DMS53 treated with DMSO at 0.1 percent for 48 hours (cell line): ENCODE data around the gene SHISAL1.
"Not testable (repeated sequence)": the region's sequence is repeated elsewhere in the genome, so short reads cannot be mapped to it uniquely, and the experiment has no call there.

Experiments
- DNase-seq: peaks from one replicate; lab custom pipeline; 2025; ENCODE audit not compliant: unreplicated experiment; lab: John Stamatoyannopoulos, UW

SHISAL1 gene

DNA sequence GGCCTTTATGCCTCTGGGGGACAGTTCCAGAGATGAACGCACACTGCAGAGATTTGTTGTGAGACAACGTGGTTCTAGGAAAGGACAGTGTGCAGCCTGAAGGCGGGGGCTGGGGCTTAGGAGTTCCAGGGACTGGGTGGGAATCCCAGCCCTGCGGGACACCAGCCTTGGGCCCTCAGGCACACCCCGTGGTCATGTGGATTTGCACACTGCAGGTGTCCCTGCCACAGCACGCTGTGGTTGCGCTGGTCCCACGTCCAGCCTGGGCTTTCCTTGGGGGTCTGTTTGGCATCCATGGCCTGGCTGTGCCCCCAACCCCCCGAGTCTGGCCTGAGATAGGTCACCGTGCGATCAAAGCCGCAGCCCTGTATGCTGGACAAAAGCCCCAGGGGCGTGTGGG, 7.3 kb downstream of the SHISAL1 start:
- no peak for DNase-seq

DNA sequence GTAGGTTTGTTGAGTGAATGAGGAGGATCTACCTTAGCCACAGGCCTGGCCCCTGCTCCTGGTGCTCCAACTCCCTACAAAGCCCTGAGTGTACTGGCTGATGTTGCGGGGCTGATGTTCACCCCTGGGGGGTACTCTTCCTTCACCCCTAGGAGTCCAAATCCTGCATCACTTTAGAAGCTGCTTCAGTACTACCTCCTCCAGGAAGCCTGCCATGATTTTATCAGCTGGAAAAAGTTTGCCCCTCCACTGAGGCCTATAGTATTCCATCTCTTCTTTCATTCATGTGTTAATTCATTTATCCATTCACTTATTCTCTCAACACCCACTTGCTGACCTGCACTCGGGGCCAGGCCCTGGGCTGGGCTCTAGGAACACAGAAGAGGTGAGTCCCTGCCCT, 7.8 kb downstream of the SHISAL1 start:
- DNase-seq: no peak

DNA sequence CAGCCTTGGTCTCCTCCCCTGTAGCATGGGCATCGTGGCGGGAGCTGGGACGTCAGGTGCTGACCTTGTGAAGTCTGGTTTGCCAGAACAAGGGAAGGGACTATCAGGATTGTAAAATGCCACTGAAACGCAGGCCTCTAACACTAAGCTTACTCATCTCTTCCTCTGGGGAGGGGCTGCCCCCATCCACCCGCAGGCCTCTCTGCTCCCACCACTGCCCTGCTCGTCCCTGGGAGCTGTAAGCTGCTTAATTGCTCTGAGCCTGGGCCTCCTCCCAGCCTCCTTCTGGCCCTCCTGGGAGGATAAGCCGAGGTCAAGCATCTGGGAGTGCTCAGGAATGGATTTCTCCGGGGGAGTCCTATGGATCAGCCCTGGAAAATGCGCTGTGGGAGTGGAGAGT, 8.4 kb downstream of the SHISAL1 start:
- DNase-seq: no peak

DNA sequence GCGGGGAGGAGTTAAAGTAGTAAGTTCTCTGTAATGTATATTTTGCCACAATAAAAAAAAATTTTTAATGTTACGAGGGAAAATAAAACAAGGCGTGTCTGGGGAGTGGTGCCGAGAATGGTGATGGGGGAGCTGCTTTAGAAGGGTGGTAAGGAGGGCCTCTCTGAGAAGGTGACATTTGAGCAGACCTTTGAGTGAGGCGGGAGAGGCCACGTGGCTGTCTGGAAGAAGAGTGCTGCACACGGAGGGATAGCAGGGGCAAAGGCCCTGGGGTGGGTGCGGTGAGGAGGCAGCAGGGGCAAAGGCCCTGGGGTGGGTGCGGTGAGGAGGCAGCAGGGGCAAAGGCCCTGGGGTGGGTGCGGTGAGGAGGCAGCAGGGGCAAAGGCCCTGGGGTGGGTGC, 10.4 kb downstream of the SHISAL1 start:
- DNase-seq: not testable (repeated sequence)

DNA sequence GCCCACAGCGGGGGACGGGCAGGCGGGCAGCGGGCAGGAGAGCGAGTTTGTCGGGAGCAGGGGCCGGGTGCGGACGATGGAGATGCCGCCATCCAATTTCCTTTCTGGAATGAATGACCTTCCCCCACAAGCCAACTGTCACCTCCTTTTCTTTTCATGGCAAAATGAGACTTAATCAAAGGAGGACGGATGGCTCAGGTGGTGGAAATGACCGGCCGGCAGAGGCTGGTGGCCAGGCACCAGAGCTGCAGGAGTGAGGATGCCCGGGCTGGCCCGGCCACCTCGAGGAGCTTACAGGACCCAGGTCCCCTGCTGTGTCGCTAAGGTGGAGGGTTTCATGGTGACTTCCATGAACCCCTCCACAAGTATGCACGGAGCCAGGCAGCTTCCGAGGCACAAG, 11.7 kb downstream of the SHISAL1 start:
- DNase-seq: no peak

DNA sequence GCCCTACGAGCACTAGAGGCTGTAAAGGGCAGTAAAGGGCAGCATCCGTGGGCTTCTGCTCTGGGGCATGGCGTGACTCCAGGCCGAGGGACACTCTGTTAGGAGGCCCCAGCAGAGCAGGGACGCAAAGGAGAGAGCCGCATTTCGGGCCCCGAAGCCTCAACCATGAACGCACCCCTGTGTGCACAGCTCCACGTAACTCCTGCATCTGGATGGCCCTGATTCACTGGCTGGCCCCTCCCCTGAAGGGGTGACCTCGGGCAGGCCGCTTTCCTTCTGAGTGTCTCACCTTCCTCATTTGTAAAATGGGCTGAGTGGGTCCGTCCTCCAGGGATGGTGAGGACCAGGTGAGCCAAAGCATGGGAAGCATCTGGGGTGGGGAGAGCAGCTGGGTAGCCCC, 13.6 kb downstream of the SHISAL1 start:
- no peak for DNase-seq

DNA sequence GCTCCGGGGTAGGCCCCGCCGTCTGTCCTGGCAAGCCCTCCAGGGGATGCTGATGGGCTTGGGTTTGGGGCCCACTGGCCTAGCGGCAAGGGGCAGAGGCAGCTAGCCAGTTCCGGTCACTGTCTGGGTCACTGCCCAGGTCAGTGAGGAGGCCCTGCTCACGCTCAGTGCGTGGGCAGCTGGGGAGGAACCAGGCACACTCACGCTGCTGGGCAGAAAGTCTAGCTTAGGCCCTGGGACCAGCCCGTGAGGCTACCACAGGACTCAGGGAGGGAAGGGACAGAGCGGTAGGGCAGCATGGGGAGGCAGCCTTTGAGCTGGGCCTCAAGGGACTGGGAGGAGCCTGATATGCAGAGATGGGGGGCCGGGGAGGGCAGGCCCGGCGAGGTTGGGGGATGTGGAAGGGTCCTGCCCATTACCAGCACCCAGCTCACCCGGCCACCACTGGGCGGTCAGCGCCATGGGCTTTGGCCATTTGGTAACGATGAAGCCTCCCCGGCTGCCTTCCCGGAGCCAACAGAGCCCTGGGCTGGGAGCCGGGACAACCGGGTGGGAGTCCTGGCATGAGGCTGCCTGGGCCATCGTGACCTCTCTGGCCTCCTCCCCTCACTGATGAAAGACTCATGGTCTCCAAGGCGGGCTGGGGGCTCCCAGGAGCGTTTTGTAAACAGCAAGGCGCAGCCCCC, 14.2 kb downstream of the SHISAL1 start:
- DNase-seq: no peak

DNA sequence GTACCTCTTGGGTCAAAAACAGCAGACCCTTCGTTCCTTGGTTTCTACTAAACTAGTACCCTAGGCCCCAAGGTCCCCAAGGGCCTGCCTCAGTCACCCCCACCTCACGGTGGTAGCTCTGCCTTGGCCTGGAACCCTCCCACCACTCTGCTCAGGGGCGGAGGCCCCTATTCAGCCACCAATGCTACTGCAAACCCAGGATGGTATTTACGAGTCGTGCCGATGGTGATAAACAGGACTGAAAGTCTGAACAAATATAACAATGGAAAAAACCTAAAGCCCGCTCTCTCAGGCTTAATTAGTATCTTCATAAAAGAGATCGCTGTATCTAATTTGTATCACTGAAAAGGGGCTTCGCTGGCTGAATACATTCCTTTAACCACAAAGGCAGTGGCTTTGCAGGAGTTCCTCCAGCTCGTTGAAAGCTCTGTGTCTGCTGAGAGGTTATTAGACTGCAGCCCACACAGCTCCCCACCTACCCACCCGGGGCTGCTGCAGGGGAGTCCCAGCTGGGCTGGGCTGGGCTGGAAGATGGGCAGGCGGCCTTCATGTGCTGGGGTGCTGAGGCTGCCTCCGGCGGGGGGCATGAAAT, 15.2 kb downstream of the SHISAL1 start:
- DNase-seq: no peak

DNA sequence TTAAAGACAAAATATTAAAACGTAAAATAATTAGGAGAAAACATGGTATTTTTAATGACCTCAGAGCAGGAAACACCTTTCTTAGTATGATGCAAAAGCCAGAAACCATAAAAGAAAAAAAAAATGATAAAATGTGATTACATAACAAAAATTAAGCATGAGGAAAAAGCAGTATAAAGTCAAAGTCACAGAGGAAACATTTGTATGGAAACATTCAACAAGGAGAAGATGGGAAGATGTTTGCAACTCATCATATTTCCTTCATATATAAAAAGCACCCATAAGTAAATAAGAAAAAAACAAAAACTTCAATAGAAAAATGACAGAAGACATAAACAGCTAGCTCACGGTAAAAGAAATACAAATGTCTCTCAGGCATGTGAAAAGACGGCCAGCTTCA, 17.3 kb downstream of the SHISAL1 start:
- no peak for DNase-seq

DNA sequence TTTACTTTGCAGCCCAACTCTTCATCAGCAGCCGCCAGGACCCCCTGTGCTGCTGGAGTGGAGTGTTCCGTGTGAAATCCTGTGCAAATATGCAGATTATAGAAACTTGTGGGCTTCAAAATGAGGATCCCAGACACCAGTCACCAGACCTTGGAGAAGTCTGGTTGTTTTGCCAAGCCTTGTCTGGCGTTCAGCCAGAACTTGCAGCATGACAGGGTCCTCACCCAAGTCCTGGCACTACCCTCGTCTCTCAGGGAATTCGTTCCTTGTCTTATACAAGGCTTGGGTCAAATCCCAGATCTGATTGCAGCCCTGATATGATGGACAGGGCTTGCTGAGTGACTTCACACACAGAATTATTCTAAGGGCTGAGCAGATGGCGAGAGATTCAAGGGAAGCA, 18.9 kb downstream of the SHISAL1 start:
- DNase-seq: no peak

DNA sequence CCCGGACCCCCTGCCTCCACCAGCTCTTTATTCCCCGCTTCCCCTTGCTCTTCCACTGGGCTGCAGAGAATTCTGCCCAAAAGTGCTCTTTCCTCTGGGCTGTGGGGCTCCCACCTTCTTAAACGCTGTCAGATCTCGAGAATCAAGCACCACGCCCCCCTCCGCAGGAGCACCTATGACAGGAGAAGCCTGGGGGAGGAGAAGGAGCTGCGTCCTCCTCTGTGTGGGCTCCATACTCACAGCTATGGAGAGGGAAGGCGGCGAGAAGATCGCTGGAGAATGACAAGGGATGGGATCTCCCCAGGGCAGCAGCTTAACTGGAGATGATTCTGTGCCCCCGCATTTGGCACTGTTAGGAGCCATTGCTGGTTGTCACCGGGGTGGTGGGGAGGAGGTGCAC, 19.7 kb downstream of the SHISAL1 start:
- no peak for DNase-seq

DNA sequence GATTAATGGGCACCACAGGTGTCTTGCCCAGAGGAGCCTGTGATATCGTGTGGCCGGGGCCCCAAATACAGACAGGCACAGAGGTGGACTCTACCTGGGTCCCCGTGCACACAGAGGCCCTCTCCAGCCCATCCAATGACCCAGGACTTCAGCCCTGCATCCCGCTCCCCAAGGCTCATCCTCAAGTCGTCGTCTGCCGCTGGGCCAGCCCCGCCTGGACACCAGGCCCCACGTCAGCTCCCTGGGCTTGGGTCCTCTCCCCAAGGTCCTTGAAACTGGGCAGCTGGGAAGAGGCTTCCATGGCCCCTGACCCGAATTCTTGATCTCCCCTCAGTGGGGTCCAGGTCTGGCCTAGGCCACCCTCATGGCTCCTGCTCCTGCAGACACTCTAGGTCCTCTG, 20.2 kb downstream of the SHISAL1 start:
- DNase-seq: no peak

DNA sequence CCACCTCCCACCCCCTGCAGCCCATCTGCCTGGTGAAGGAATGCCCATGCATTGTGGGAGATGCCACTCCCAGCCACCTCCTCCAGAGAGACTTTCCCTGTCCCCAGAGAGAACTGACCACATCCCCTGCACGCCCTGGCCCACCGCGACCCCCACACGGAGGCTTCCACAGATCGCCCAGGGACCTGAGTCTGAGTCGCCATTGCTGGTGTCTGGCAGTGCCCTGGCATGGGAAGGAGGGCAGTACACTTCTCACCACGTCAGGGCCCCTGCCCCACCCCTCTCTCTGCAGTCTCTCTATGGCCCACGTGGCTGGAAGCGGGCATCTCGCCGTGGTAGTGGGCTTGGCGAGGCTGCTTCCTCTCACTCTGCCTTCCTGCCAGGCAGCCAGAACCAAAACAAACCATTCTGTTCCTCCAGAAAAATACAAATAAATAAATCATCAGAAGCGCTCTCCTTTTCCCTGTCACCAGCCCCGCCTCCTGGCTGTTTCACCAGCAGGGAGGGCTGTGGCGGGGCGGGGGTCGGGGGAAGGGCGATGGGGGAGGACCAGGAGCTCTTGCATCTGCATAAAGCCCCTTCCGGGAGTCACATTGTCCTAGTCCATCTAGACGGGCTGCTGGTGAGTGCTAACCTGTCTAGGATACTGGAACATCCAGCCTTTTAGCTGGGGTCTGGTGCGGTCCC, 20.9 kb downstream of the SHISAL1 start:
- no peak for DNase-seq

DNA sequence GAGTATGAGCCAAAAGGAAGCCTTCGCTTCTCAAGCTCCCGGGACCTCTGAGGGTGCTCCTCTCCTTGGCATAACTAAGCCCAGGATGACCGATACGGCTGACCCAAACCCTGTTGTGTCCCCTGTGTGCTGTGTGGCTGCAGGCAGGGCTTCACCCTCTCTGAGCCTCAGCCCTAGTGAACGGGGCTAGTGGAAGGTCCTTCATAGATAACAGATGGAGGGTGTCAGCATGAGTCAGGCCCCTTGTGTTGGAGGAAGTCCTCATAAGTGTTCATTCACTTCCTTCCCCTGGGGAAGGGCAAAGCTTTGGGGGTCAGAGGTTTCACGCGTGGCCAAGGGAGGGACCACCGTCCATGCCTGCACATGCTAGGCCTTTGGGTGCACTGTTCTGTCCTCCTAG, 21.5 kb downstream of the SHISAL1 start:
- DNase-seq: no peak

DNA sequence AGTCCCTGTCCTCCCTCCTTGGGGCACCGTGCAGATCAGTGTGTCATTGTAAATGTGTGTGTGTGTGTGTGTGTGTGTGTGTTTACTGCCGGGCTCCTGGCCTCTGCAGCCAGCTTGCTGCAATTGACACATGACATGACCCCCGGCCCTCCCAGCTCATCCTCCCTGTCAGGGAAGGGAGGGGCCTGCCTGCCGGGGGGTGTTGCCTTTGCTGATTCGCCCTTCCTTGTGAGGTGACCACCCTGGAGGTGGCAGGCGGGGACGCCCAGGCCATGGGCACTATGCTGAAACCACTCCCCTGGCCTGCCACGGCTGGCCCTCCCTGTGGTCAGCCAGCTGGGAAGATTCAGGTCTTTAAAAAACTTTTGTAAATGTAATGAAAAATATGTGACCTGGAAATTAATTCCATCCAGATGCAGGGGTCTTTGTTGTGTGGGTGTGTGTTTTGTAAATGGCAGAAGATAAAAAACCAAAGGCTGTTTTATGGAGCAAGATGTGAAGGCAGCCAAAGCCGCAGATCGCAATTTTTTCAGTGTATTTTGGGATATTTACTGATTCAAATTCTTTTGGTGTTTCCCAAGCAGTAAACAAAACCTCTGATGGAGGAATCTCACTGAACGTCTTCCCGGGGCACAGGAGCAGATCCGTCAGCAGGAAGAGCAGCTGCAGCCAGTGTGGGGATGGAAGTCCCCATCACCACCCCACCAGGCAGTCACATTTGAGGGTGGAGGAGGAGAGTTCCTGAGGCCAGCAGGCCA, 23.2 kb downstream of the SHISAL1 start:
- DNase-seq: no peak

DNA sequence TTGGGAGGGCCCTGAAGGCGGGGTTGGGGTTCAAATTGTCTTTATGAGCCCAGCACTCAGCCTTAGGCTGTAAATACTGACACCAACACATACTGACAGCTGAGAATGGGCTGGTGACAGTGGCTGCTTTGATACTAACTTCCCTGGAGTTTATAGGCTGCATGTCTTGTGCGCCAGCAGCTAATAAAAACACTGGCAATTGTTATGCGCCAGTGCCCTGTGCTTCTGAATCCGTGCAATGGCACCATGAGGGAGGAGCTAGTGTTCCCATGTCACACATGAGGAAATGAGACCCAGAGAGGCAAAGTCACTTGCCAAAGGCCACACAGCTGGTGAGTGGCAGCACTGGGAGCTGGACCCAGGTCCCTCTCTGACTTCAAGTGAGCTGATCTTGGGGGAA, 23.8 kb downstream of the SHISAL1 start:
- no peak for DNase-seq

DNA sequence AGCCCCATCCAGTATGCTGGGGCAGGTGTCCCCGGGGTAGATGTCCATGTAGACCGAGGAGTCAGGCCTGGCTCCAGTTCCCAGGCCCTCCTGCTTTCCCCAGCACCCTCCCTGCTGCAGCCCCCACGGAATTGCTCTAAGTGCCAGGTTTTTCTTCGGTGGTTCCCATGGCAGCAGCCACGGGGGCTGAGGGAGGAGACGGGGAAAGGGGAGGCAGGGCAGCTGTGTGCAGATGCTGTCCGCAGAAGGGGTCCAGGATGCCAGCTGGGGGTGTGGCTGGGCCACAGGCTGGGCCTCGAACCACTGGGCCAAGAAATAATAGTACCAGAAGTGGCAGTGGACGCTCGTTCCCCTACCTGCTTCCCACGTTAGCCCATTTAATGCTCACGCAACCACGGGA, 25.0 kb downstream of the SHISAL1 start:
- no peak for DNase-seq

DNA sequence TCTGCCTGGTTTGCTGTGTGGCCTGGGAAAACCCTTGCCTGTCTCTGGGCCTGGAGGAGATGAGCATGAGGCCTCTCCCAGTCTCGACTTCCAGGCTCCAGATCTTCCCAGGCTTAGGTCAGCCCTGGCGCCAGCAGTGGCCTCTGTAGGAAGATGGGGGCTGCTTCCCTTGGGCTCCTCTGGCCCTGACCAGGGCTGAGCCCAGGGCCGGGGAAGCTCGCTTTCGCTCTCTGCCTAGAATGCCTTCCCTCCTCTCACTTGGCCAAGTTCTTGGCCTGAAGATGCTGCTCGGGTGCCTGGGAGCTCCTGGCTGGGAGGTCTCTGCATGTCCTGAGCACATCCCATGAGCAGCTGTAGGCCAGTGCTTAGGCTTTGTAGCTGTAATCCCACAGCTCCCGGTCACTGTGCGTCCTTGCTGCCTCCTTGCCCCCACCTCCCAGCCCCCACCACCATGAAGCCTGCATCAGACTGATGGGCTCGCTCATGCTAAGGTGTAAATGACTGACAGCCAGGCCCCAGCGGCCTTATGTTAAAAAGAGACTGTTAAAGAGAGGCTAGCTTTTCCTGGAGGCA, 25.5 kb downstream of the SHISAL1 start:
- no peak for DNase-seq

DNA sequence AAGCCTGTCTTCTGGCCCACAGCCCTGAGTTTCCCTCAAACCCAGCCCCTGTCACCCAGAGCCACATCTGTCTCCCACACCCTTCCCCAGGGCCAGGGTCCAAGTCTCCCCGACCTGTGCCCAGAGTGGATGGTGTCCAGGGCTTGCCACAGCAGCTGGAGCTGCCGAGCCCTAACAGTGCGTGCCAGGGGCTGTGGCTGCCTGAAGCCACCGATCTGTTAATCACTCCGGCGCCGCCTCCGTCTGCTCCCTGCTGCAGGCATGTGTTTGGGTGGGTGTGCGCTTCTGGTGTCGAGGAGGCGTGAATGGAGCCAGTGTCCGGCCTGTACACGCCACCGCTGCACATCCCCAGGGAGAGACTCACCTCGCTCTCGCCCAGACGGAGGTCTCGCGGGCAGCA, 26.1 kb downstream of the SHISAL1 start:
- DNase-seq: no peak

DNA sequence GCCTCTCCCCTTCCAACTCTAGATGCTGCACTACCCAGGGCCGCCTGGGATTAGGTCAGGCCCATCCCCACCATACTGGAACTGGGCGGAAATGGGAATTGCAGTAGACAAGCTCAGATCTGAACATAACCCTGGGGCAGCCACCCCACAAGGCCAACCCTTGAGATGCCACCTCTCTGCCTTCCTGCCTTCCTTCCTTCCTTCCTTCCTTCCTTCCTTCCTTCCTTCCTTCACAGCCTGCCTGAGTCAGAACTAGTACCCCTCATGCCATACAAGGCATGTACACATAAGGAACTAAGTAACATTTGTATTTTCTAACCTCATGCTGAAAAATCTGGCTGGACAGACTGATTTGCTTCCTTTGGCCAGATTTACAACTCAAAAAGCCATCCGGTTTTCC, 28.0 kb downstream of the SHISAL1 start:
- no peak for DNase-seq

DNA sequence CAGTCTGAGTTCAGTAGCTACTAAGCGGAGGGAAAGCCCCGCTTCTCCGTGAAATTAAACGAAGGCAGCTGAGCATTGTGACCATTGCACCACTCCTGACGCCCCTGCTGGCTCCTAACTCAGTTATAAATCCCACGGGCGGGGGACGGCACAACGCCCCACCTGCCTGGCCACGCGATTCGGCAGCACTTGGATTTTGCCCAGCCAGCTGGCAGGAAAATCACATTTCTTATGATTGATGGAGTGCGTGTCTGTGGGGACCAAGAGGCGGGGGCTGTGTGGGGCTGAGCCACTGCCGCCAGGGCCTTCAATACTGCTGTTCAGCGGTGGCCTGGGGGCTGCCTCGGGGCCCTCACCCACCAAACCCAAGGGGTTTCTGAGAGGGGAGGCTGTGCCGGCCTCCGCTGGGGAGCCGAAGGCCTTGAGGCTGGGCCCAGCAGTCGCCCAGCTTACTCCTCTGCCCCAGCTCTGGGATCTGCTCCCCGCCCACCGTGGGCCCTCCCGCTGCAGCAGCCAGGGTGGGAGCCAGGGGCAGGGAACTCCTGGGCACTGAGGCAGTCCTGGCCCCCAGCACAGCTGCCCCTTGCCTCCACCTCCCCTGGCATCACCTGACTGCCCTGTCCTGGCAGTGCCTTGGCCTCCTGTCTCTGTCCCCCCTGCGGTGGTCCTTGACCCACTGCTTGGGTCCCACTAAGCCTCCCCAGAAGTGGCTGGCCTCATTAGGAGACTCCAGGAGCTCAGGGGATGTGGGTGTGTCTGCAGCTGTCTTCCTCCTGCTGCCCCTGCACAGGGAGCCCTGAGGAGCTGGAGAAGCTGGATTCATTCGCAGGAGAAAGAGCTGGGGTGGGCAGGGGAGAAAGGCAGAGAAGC, 30.7 kb downstream of the SHISAL1 start:
- DNase-seq: no peak
